Measurements from ENCODE around the gene P2RX4.
"Not testable (repeated sequence)": the region's sequence is repeated elsewhere in the genome, so short reads cannot be mapped to it uniquely, and the experiment has no call there.

Gene P2RX4

GRCh38 chr12:121209624-121210572, at the start of gene P2RX4:
Gene P2RX4, plus strand, starts transcription at chr12:121210129. Its CDS starts 36 bp downstream, at chr12:121210165.
- FAIRE-seq: no peak

GRCh38 chr12:121162384-121162783, 47.5 kb upstream of the P2RX4 start:
- no peak for FAIRE-seq

- no peak for FAIRE-seq
These were observed 46.9 kb upstream of the P2RX4 start for GRCh38 chr12:121162985-121163384.

GRCh38 chr12:121164839-121165238, 45.1 kb upstream of the P2RX4 start:
- not testable (repeated sequence) for FAIRE-seq

- FAIRE-seq: no peak
These were observed 44.6 kb upstream of the P2RX4 start for GRCh38 chr12:121165316-121165715.

- no peak for FAIRE-seq
These were observed 43.6 kb upstream of the P2RX4 start for GRCh38 chr12:121166356-121166755.

- no peak for FAIRE-seq
These were observed 42.6 kb upstream of the P2RX4 start for GRCh38 chr12:121167232-121167820.

GRCh38 chr12:121167951-121168350, 42.0 kb upstream of the P2RX4 start:
- FAIRE-seq: no peak

GRCh38 chr12:121170151-121170550, 39.8 kb upstream of the P2RX4 start:
- no peak for FAIRE-seq

GRCh38 chr12:121170611-121171260, 39.2 kb upstream of the P2RX4 start:
- no peak for FAIRE-seq

GRCh38 chr12:121172145-121172544, 37.8 kb upstream of the P2RX4 start:
- no peak for FAIRE-seq

- FAIRE-seq: no peak
These were observed 34.4 kb upstream of the P2RX4 start for GRCh38 chr12:121175383-121176119.

GRCh38 chr12:121176826-121177529, 33.0 kb upstream of the P2RX4 start:
- no peak for FAIRE-seq

GRCh38 chr12:121181181-121181580, 28.7 kb upstream of the P2RX4 start:
- FAIRE-seq: no peak

GRCh38 chr12:121182222-121182893, 27.6 kb upstream of the P2RX4 start:
- no peak for FAIRE-seq

GRCh38 chr12:121184425-121184824, 25.5 kb upstream of the P2RX4 start:
- FAIRE-seq: no peak

- no peak for FAIRE-seq
These were observed 24.7 kb upstream of the P2RX4 start for GRCh38 chr12:121184984-121185889.

GRCh38 chr12:121186826-121187225, 23.1 kb upstream of the P2RX4 start:
- FAIRE-seq: no peak

- no peak for FAIRE-seq
These were observed 22.4 kb upstream of the P2RX4 start for GRCh38 chr12:121187501-121187900.

- no peak for FAIRE-seq
These were observed 21.7 kb upstream of the P2RX4 start for GRCh38 chr12:121188227-121188626.
